Measurements from ENCODE around the gene PIK3C2G.

PIK3C2G gene

DNA sequence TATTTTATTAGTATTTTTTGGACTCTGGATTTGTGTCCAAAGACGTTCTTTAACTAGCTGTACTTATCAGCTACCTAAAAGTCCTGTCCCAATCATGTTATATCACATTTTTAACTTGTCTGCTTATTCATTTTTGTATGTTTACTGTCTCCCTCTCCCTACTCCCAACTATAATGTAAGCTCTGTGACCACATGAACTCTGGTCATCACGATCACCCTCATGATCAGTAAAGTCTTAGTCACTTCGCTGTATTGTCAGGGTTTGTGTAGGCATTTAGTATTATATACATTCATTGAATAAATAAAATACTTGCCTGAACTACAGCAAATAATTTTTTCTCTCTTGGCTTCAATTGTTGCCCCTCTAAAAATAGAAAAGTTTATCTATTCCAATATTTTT is 211.0 kb downstream of the PIK3C2G start:
- no peak for DNase-seq (ENCODE audit: extremely low read depth, insufficient read length)
- Histone ChIP-seq H3K4me3 (replicated peaks; ENCODE audit: low read depth, low read length) (no peak overlapping the region), H3K36me3 (ENCODE audit: control insufficient read depth, insufficient read depth, low read length) (no peaks in the 10 kb centered on the region), H3K27me3 (replicated peaks; ENCODE audit: control insufficient read depth, insufficient read depth, low read length) (no peaks in the 10 kb centered on the region)
- TF ChIP-seq, protein P1, sequence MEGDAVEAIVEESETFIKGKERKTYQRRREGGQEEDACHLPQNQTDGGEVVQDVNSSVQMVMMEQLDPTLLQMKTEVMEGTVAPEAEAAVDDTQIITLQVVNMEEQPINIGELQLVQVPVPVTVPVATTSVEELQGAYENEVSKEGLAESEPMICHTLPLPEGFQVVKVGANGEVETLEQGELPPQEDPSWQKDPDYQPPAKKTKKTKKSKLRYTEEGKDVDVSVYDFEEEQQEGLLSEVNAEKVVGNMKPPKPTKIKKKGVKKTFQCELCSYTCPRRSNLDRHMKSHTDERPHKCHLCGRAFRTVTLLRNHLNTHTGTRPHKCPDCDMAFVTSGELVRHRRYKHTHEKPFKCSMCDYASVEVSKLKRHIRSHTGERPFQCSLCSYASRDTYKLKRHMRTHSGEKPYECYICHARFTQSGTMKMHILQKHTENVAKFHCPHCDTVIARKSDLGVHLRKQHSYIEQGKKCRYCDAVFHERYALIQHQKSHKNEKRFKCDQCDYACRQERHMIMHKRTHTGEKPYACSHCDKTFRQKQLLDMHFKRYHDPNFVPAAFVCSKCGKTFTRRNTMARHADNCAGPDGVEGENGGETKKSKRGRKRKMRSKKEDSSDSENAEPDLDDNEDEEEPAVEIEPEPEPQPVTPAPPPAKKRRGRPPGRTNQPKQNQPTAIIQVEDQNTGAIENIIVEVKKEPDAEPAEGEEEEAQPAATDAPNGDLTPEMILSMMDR (IDR thresholded peaks at IDR 0.05; ENCODE audit: insufficient read depth, low read length, poor library complexity, severe bottlenecking) = no peak

DNA sequence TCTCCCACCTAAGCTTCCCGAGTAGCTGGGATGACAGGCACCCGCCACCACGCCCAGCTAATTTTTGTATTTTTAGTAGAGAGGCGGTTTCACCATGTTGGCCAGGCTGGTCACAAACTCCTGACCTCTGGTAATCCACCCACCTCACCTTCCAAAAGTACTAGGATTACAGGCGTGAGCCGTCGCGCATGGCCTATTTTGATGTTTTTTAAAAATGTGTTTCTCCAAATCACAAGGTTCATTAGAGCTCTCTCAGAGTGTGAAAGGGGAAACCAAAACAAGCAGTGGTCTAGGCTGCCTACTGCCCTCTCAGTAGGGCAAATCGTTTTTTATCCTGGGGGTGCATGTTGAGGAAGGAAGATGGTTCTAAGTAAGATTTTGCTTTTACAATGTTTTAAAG is 211.5 kb downstream of the PIK3C2G start:
- DNase-seq (ENCODE audit: extremely low read depth, insufficient read length) = no peak
- no peaks in the 10 kb centered on the region for H3K36me3 ChIP-seq (ENCODE audit: control insufficient read depth, insufficient read depth, low read length)
- no peaks in the 10 kb centered on the region for H3K27me3 ChIP-seq (replicated peaks; ENCODE audit: control insufficient read depth, insufficient read depth, low read length)
- TF ChIP-seq, protein P1 (IDR thresholded peaks at IDR 0.05; ENCODE audit: insufficient read depth, low read length, poor library complexity, severe bottlenecking) = no peak
- H3K4me3 ChIP-seq (replicated peaks; ENCODE audit: low read depth, low read length) = no peak overlapping the region

DNA sequence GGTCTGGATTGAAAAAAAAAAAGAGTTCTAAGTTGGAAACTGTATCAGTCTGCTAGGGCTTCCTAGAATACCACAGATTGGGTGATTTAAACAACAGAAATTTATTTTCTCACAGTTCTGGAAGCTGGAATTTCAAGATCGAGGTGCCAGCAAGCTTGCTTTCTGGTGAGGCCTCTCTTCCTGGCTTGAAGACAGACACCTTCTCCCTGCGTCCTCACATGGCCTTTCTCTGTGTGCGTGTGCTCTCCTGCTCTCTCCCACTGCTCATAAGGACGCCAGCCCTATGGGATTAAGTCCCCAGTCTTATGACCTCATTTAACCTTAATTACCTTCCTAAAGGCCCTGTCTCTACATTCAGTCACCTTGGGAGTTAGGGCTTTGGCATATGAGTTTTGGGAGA is 215.5 kb downstream of the PIK3C2G start:
- no peak for DNase-seq (ENCODE audit: extremely low read depth, insufficient read length)
- Histone ChIP-seq H3K4me3 (replicated peaks; ENCODE audit: low read depth, low read length) (no peak overlapping the region), H3K36me3 (ENCODE audit: control insufficient read depth, insufficient read depth, low read length) (no peaks in the 10 kb centered on the region), H3K27me3 (replicated peaks; ENCODE audit: control insufficient read depth, insufficient read depth, low read length) (no peaks in the 10 kb centered on the region)
- TF ChIP-seq, protein P1 (IDR thresholded peaks at IDR 0.05; ENCODE audit: insufficient read depth, low read length, poor library complexity, severe bottlenecking) = no peak

DNA sequence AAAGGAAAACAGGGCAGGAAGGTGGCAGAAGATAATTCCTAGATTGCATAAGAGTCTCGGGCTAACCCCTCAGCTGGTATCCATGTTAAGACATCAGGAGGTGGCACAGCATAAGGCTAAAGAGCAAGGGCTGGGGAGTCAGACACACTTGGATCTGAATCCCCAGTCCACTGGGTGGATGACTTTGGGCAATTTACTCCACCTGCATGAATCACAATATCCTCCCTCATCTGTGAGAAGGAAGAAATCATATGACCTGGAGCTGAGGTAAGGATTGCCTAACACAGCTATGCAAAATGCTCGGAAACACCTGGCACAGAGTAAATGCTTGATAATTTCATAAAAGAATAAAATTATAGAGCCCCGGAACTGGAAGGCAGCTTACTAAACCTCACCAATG is 217.9 kb downstream of the PIK3C2G start:
- Histone ChIP-seq H3K36me3 (ENCODE audit: control insufficient read depth, insufficient read depth, low read length) (no peaks in the 10 kb centered on the region), H3K4me3 (replicated peaks; ENCODE audit: low read depth, low read length) (no peak overlapping the region), H3K27me3 (replicated peaks; ENCODE audit: control insufficient read depth, insufficient read depth, low read length) (no peaks in the 10 kb centered on the region)
- DNase-seq (ENCODE audit: extremely low read depth, insufficient read length) = no peak
- TF ChIP-seq, protein P1 (IDR thresholded peaks at IDR 0.05; ENCODE audit: insufficient read depth, low read length, poor library complexity, severe bottlenecking) = no peak

DNA sequence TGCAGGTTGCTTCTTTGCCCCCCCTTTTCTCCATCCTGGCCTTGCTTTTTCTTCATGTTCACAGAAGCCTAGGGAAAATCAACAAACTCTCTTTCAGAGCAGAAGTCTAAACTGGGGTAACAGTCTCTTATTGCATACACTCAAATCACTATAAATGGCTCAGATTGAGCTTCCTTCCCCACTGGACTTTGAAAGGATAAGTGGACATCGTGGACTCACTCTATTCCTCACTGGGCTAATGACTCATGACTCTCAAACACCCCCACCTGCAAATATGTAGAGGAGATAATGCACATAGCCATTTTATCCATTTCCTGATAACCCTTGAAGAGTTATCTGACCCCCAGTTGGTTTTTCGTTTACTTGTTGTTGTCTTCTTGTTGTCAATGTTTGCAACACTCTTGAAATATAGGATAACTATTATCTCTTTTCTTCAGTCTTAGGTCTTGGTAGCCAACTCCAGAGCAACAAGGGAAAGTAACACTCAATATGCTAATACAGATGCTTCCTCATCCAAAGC is 221.3 kb downstream of the PIK3C2G start:
- TF ChIP-seq, protein P1 (IDR thresholded peaks at IDR 0.05; ENCODE audit: insufficient read depth, low read length, poor library complexity, severe bottlenecking) = no peak
- no peaks in the 10 kb centered on the region for H3K36me3 ChIP-seq (ENCODE audit: control insufficient read depth, insufficient read depth, low read length)
- no peak for DNase-seq (ENCODE audit: extremely low read depth, insufficient read length)
- H3K4me3 ChIP-seq (replicated peaks; ENCODE audit: low read depth, low read length) = no peak overlapping the region
- H3K27me3 ChIP-seq (replicated peaks; ENCODE audit: control insufficient read depth, insufficient read depth, low read length) = no peaks in the 10 kb centered on the region

Measured in GM06990 (cell line).